Peyer's patch (tissue), 4 donors: Measurements from ENCODE around the gene MTA3. TPM values are rescaled to one million over a fixed set of nuclear protein-coding genes. Genes with fewer than 3 reads are reported as not detected.
"Not testable (repeated sequence)": the region's sequence is repeated elsewhere in the genome, so short reads cannot be mapped to it uniquely, and the experiment has no call there.

Source experiments
- DNase-seq, 3 donors: peaks; one replicate each; pipeline ENCODE4 v3.0.0-alpha.2; 2017 to 2019
- H3K27ac ChIP-seq, 4 donors: fragments of 200-600 bp; sonication (generic); one replicate each; pipeline ENCODE4 v1.5.1; 2016 to 2019
- H3K27me3 ChIP-seq, 2 donors: fragments of 200-600 bp; sonication (generic); one replicate each; pipeline ENCODE4 v1.5.1; 2019
- H3K36me3 ChIP-seq, 3 donors: fragments of 200-600 bp; sonication (generic); one replicate each; pipeline ENCODE4 v1.5.1; 2016 to 2019
- H3K4me1 ChIP-seq, 4 donors: fragments of 200-600 bp; sonication (generic); one replicate each; pipeline ENCODE4 v1.5.1; 2016 to 2019
- H3K4me3 ChIP-seq, 4 donors: fragments of 200-600 bp; sonication (generic); 1 replicate in 3 of 4; 2 replicates in 1 of 4; pipeline ENCODE4 v1.5.1; 2016 to 2019; ENCODE audit warnings: mild to moderate bottlenecking in 1 of 4
- H3K9me3 ChIP-seq, 4 donors: fragments of 200-600 bp; sonication (generic); one replicate each; pipeline ENCODE4 v1.5.1; 2016 to 2019; ENCODE audit warnings: mild to moderate bottlenecking in 1 of 4
- CTCF ChIP-seq, 6 experiments: fragments of 450-650 bp in 4 of 6; fragments of 200-600 bp in 2 of 6; sonication (generic) in 1 of 6; IDR thresholded peaks; one replicate each; pipeline ENCODE4 v1.5.1; 2017 to 2019; ENCODE audit warnings: antibody characterized with exemption in 6 of 6, mild to moderate bottlenecking in 3 of 6, moderate library complexity in 1 of 6
- POLR2A ChIP-seq, 2 donors: fragments of 450-650 bp; IDR thresholded peaks; one replicate each; pipeline ENCODE4 v1.5.1; 2017; ENCODE audit warnings: antibody characterized with exemption in 2 of 2, mild to moderate bottlenecking in 2 of 2, moderate library complexity in 2 of 2
- total RNA-seq, 4 donors: library from RNA; depleted of rRNA; stranded (reverse); fragments of >200 nt; gene quantifications; one replicate each; pipeline ENCODE4 v1.1.0, GENCODE V29; 2016

The MTA3 gene
- total RNA-seq, 4 donors from 2014 or later: 20.0 to 87.5 (median 34.2) TPM

GRCh38 chr2:42550870-42551269 lies 17.6 kb upstream of the MTA3 start:
- no peaks in the 10 kb centered on the region for H3K4me1 ChIP-seq
- H3K27me3 ChIP-seq: no peaks in the 10 kb centered on the region
- no peak overlapping the region for H3K27ac ChIP-seq
- H3K36me3 ChIP-seq: no peaks in the 10 kb centered on the region
- DNase-seq: no peak
- H3K4me3 ChIP-seq: no peak overlapping the region
- TF ChIP-seq CTCF (IDR thresholded peaks at IDR 0.05) (no peak), POLR2A (IDR thresholded peaks at IDR 0.05) (no peak)
- no peaks in the 10 kb centered on the region for H3K9me3 ChIP-seq

GRCh38 chr2:42554392-42554791 lies 14.0 kb upstream of the MTA3 start:
- TF ChIP-seq POLR2A (IDR thresholded peaks at IDR 0.05): no peak
- TF ChIP-seq CTCF (IDR thresholded peaks at IDR 0.05): no peak

GRCh38 chr2:42556315-42556890 lies 12.0 kb upstream of the MTA3 start:
- no peak for TF ChIP-seq POLR2A (IDR thresholded peaks at IDR 0.05)
- TF ChIP-seq CTCF (IDR thresholded peaks at IDR 0.05): no peak

More at GRCh38 chr2:42554392-42554791, 14.0 kb upstream of the MTA3 start:
- Histone ChIP-seq H3K9me3 (no peaks in the 10 kb centered on the region), H3K36me3 (no peaks in the 10 kb centered on the region), H3K4me1 (no peaks in the 10 kb centered on the region), H3K27me3 (no peaks in the 10 kb centered on the region), H3K27ac (no peak overlapping the region), H3K4me3 (no peak overlapping the region)
- DNase-seq: no peak

GRCh38 chr2:42557306-42557705 lies 11.1 kb upstream of the MTA3 start:
- H3K4me1 ChIP-seq: peaks cover 0 to 6% (median 1%) of the 10 kb centered on the region in 4 donors
- H3K27ac ChIP-seq: no peak overlapping the region
- H3K27me3 ChIP-seq: no peaks in the 10 kb centered on the region
- no peaks in the 10 kb centered on the region for H3K9me3 ChIP-seq
- DNase-seq: no peak
- no peak for TF ChIP-seq POLR2A (IDR thresholded peaks at IDR 0.05)
- no peak for TF ChIP-seq CTCF (IDR thresholded peaks at IDR 0.05)
- no peaks in the 10 kb centered on the region for H3K36me3 ChIP-seq
- no peak overlapping the region for H3K4me3 ChIP-seq

More at GRCh38 chr2:42556315-42556890, 12.0 kb upstream of the MTA3 start:
- no peak overlapping the region for H3K27ac ChIP-seq
- H3K36me3 ChIP-seq: no peaks in the 10 kb centered on the region
- H3K27me3 ChIP-seq: no peaks in the 10 kb centered on the region
- H3K9me3 ChIP-seq: no peaks in the 10 kb centered on the region
- H3K4me3 ChIP-seq: no peak overlapping the region
- no peak for DNase-seq
- no peaks in the 10 kb centered on the region for H3K4me1 ChIP-seq

- peak overlapping the region in 2 of 4 donors; percentile 28 to 35 for H3K27ac ChIP-seq
- DNase-seq: peak in 2 of 3 donors; percentile 70 to 81
- H3K27me3 ChIP-seq: no peaks in the 10 kb centered on the region
- no peaks in the 10 kb centered on the region for H3K9me3 ChIP-seq
- no peak overlapping the region for H3K4me3 ChIP-seq
- no peaks in the 10 kb centered on the region for H3K36me3 ChIP-seq
- H3K4me1 ChIP-seq: peaks cover 0 to 7% (median 1%) of the 10 kb centered on the region in 4 donors
- no peak for TF ChIP-seq POLR2A (IDR thresholded peaks at IDR 0.05)
- peak in 4 of 6 experiments; percentile 15 to 74 (median 60) for TF ChIP-seq CTCF (IDR thresholded peaks at IDR 0.05)
Observed at GRCh38 chr2:42558827-42559226, 9.6 kb upstream of the MTA3 start.

GRCh38 chr2:42560133-42560532 lies 8.3 kb upstream of the MTA3 start:
- not testable (repeated sequence) for H3K9me3 ChIP-seq

More at GRCh38 chr2:42560133-42560532, 8.3 kb upstream of the MTA3 start:
- H3K27me3 ChIP-seq, H3K27ac ChIP-seq, H3K36me3 ChIP-seq, H3K4me3 ChIP-seq, H3K4me1 ChIP-seq, DNase-seq: not testable (repeated sequence)
